G401.6 (cell line): ENCODE results near the gene OSBPL1A.
A peak's percentile ranks its signal among the peaks of the same experiment; 100 is the strongest.

Source experiments
- FAIRE-seq: peaks from 2 replicates; lab custom pipeline; 2012; peaks lifted over from hg19 to GRCh38; lab: Jason Lieb, UNC

The OSBPL1A gene

GRCh38 chr18:24118750-24119577 lies 278.7 kb downstream of the OSBPL1A start:
- FAIRE-seq, result peak; percentile 96

- no peak for FAIRE-seq
These were observed 282.0 kb downstream of the OSBPL1A start for GRCh38 chr18:24115628-24116027.

DNA sequence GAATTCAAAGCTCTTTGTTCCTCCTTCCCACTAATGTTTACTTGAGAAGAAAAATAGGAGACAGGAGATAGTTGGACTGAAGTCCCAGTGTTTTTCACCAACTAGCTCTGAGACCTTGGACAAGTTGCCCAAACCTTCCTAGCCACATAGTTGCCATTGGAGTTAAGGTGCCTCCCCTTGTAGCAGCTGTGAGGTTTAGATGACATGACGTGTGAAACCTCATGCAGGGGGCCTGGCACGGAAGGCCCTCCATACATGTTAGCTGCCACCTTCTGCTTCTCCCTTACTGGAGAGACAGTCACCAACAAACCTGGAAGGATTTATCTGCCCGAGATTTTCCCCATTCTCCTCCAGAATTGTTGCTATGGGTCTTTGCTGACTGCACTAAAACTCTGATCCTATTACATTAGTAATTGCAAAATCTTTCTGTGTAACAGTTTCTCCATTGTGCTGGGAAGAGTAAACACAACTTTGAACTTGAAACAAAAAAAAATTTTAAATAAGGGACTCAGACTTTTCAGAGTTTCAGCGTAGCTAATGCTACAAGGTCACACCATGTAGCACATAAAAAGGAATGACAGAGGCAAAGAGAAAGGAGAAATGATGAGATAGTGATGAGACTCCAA lies 282.6 kb downstream of the OSBPL1A start:
- no peak for FAIRE-seq

DNA sequence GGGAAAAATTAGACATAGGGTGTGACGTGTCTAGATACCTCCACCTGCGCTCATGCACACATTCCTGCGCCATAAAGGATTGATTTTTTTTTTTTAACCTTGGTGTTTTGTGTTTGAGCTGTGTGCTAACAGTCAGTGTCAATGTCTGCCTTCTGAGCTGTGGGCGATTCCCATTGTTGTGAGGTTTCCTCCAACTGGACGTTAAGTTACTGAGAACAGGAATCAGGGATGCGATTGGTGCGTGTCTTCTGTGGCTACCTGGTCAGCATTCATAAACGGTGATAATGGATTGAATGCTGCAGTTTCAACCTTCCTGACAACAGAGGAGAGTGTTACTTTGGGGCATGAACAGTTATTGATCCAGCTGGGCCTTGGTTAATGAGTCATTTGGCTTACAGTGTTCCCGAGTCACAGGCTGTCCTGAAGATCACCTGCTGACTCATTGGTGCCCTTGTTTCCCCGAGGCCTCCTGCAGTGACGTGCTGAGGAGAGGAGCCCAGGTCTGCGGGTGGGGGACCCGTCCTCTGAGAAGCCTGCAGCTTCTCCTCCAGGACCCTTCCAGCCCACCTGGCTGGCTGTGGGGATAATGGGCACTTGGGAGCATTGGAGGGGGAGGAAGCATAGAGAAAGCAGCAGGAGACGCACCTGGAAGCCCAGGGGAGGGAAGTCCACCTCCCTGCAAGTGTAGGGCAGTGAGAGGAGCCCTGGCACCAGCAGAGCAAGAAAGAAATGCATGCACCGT lies 284.6 kb downstream of the OSBPL1A start:
- no peak for FAIRE-seq

GRCh38 chr18:24112464-24112863 lies 285.2 kb downstream of the OSBPL1A start:
- FAIRE-seq, result no peak
